Measurements from ENCODE around the gene STK32C.

The STK32C gene

GRCh38 chr10:132183046-132183445, 124.7 kb downstream of the STK32C start:
- no peaks in the 10 kb centered on the region; the same call in 1 of the 2 replicates for H3K27me3 ChIP-seq (replicated peaks; ENCODE audit: control insufficient read depth, insufficient read depth, low read length)
- no peak for DNase-seq (ENCODE audit: extremely low read depth, insufficient read length)
- no peaks in the 10 kb centered on the region for H3K36me3 ChIP-seq (ENCODE audit: control insufficient read depth, insufficient read depth, low read length)
- TF ChIP-seq CTCF (IDR thresholded peaks at IDR 0.05; ENCODE audit: insufficient read depth, low read length, poor library complexity, severe bottlenecking), result no peak
- H3K4me3 ChIP-seq (replicated peaks; ENCODE audit: low read depth, low read length), result no peak overlapping the region

GRCh38 chr10:132182591-132182990, 125.2 kb downstream of the STK32C start:
- DNase-seq (ENCODE audit: extremely low read depth, insufficient read length), result no peak
- TF ChIP-seq CTCF (IDR thresholded peaks at IDR 0.05; ENCODE audit: insufficient read depth, low read length, poor library complexity, severe bottlenecking), result no peak
- no peak overlapping the region for H3K4me3 ChIP-seq (replicated peaks; ENCODE audit: low read depth, low read length)
- H3K27me3 ChIP-seq (replicated peaks; ENCODE audit: control insufficient read depth, insufficient read depth, low read length), result no peaks in the 10 kb centered on the region; the same call in 1 of the 2 replicates
- no peaks in the 10 kb centered on the region for H3K36me3 ChIP-seq (ENCODE audit: control insufficient read depth, insufficient read depth, low read length)

- DNase-seq (ENCODE audit: extremely low read depth, insufficient read length), result no peak
- H3K4me3 ChIP-seq (replicated peaks; ENCODE audit: low read depth, low read length), result no peak overlapping the region
- H3K27me3 ChIP-seq (replicated peaks; ENCODE audit: control insufficient read depth, insufficient read depth, low read length), result no peaks in the 10 kb centered on the region; the same call in 1 of the 2 replicates
- no peak for TF ChIP-seq CTCF (IDR thresholded peaks at IDR 0.05; ENCODE audit: insufficient read depth, low read length, poor library complexity, severe bottlenecking)
- H3K36me3 ChIP-seq (ENCODE audit: control insufficient read depth, insufficient read depth, low read length), result no peaks in the 10 kb centered on the region
These were observed 125.9 kb downstream of the STK32C start for GRCh38 chr10:132181691-132182425.

GRCh38 chr10:132180736-132181135, 127.0 kb downstream of the STK32C start:
- no peaks in the 10 kb centered on the region; the same call in none of the 2 replicates for H3K27me3 ChIP-seq (replicated peaks; ENCODE audit: control insufficient read depth, insufficient read depth, low read length)
- no peak for DNase-seq (ENCODE audit: extremely low read depth, insufficient read length)
- H3K4me3 ChIP-seq (replicated peaks; ENCODE audit: low read depth, low read length), result no peak overlapping the region
- H3K36me3 ChIP-seq (ENCODE audit: control insufficient read depth, insufficient read depth, low read length), result no peaks in the 10 kb centered on the region
- no peak for TF ChIP-seq CTCF (IDR thresholded peaks at IDR 0.05; ENCODE audit: insufficient read depth, low read length, poor library complexity, severe bottlenecking)

GRCh38 chr10:132179551-132180392, 128.0 kb downstream of the STK32C start:
- DNase-seq (ENCODE audit: extremely low read depth, insufficient read length), result no peak
- no peak overlapping the region for H3K4me3 ChIP-seq (replicated peaks; ENCODE audit: low read depth, low read length)
- no peaks in the 10 kb centered on the region for H3K36me3 ChIP-seq (ENCODE audit: control insufficient read depth, insufficient read depth, low read length)
- H3K27me3 ChIP-seq (replicated peaks; ENCODE audit: control insufficient read depth, insufficient read depth, low read length), result no peaks in the 10 kb centered on the region; the same call in 1 of the 2 replicates
- no peak for TF ChIP-seq CTCF (IDR thresholded peaks at IDR 0.05; ENCODE audit: insufficient read depth, low read length, poor library complexity, severe bottlenecking)
